HT1080 (cell line): ENCODE measurements around the gene DNASE2B. TPM values are rescaled to one million over a fixed set of nuclear protein-coding genes. Genes with fewer than 3 reads are reported as not detected.
A peak's percentile ranks its signal among the peaks of the same experiment; 100 is the strongest.

Experiments
- DNase-seq: peaks from one replicate; pipeline ENCODE4 v3.0.0-alpha.2; 2015; ENCODE audit warnings: low read depth
- total RNA-seq: library from RNA; depleted of rRNA; stranded (reverse); fragments of >200 nt; shearing (Covaris generic); gene quantifications from 2 replicates; pipeline ENCODE4 v1.2.3, GENCODE V29; 2014

DNASE2B gene
- total RNA-seq, 1 experiment from 2014 or later = not detected

DNA sequence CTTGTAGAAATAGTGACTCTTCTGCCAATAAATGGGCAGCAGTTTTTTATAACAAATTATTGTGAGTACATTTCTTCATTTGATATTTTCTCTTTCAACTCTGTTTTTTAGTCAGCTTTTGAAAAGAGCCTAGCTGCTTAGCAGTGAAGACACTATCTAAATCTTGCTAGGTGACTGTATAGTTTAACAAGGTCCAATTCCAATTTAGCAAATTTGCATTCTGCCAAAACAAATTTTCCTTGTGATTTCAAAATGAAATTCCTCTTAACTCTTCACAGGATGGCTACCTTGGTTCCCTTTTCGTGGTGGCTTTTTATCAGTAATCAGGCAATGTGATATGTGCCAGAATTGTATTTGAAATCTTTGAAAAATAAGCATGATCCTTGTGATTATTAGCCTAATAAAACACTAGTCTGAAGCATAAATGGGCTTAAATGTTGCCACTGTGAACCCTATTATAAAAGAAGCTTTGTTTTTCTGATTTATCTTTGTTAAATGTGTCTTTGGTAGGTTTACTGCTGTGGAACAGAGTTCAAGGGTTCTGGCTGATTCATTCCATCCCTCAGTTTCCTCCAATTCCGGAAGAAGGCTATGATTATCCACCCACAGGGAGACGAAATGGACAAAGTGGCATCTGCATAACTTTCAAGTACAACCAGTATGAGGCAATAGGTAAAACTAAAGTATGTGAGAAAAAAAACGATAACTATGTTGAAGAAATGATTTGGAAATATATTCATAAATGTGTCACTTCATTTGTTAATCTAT, 12.2 kb downstream of the DNASE2B start:
- no peak for DNase-seq

DNA sequence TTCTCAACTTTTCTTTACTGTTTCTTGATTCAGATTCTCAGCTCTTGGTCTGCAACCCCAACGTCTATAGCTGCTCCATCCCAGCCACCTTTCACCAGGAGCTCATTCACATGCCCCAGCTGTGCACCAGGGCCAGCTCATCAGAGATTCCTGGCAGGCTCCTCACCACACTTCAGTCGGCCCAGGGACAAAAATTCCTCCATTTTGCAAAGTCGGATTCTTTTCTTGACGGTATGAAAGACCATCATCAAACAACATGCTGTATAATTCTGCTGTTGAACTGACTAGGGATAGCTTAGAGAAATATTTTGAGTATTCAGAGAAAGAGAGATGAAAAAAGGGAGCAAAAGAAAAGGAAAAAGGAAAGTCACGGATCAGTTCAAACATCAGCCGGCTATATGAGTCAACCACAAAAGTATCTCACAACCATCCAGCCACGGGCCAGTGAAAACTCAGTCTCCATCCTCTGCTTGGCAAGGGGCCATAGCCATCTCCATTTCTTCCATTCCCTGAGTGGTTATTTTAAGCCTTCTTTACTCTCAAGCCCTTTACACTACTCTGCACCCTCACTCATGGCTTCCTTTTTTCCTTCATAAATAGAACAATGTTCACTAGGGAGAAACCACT, 14.1 kb downstream of the DNASE2B start:
- DNase-seq = peak; percentile 77

DNA sequence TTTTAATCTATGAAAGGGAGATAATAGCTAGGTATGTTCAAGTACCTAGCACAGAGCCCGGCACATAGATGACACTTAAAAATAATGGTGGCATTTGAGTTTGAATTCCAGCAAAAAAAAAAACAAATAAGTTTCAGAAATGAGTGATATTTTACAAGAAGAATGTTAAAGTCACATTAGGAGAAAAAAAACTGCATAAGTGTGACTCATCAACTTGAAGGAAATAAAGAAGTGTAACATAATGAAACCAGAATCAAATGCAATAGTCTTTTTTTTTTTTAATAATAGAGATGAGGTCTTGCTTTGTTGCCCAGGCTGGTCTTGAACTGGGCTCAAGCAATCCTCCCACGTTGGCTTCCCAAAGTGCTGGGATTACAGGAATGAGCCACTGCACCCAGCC, 17.1 kb downstream of the DNASE2B start:
- no peak for DNase-seq

DNA sequence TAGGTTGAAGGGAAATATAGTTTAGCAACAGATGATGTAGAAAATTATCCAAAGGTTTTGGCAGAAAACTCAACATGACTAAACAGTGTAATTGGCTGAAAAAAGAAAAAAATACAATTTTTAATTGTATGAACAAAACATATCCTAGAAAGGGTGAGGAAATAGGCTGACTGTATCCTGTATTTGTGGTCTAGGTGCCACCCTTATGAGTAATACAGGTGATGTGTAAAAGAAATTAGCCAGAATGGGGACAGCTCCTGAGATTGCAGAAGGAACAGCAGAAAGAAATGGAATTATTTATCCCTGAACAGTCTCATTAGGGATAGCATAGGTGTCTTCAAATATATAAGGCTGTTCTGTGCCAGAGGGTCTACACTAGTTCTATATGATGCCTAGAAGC, 24.6 kb downstream of the DNASE2B start:
- DNase-seq = no peak

DNA sequence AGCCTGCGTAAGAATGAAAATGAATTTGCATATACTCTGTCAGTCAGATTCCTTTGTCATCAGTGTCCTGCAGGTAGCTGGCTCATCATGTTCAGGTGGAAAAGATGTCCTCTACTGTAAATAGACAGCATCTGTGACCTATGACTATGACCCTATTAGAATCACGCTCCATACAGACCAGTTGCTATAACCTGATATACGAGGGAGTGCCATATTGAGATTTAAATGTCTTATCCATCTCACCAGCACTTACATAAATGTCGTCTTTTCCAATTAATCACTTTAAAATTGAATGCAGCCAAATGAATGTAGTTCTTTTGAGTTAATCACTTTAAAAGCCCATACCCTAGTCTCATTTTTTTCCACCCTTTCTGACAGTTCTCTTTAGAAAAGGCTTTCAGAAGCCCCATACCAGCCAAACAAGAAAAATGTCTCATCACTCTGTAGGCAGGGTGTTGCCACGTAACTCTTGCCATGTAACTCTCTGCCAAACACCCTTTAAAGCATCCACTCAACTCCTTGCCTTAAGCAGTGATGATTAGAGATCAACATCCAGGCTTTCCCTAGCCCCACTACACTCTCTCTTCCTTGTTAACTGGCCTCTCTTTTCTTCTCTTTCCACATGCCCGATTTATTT, 26.3 kb downstream of the DNASE2B start:
- DNase-seq = no peak

DNA sequence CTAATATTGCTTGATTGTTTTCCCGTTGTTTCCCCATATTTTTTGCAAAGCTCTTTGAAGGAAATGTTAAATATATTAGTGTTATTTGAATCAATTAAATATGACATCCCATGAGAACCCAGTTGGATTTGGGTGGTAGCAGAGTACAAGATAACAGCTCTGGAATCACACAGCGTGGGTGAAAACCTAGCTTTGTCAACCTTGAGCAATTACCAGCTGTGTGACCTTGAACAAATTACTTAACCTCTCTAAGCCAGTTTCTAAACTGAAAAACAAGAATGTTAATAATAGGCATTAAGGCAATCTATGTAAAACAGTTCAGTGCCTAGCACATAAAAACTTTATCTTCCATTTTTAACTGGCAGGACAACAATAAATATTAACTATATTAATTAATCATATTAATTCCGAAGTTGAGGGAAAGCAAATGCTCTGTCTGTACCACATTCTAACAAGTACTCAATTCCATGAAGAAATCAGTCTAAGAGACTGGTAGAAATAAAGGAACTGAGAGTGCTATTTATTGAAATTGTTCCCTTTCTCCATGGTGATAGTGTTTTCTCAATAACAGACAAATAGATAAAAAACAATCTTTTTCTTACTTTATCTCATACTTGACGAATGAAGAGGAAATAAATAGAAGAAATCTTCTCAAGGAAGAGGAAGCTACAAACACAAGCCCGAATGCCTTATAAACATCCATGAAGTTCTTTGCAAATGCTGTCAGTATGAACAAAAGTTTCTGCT, 27.0 kb downstream of the DNASE2B start:
- no peak for DNase-seq

DNA sequence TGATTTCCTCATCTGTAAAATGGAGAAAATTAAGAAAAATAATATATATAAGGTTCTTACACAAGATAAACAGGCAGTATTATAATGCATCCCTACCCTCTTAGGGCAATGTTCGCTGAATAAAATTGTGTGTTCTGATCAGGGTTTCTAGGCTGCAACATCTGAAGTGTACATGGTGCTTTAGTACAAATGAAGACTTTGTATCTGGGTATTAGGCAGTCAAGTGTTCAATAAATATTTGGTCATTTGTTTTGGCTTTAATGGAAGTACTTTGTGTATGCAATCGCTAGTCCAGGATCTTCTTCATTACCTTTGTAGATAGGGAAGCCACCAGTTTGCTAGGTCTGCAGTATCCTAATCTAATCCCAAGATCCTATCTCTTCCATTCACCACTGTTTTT, 28.1 kb downstream of the DNASE2B start:
- no peak for DNase-seq

DNA sequence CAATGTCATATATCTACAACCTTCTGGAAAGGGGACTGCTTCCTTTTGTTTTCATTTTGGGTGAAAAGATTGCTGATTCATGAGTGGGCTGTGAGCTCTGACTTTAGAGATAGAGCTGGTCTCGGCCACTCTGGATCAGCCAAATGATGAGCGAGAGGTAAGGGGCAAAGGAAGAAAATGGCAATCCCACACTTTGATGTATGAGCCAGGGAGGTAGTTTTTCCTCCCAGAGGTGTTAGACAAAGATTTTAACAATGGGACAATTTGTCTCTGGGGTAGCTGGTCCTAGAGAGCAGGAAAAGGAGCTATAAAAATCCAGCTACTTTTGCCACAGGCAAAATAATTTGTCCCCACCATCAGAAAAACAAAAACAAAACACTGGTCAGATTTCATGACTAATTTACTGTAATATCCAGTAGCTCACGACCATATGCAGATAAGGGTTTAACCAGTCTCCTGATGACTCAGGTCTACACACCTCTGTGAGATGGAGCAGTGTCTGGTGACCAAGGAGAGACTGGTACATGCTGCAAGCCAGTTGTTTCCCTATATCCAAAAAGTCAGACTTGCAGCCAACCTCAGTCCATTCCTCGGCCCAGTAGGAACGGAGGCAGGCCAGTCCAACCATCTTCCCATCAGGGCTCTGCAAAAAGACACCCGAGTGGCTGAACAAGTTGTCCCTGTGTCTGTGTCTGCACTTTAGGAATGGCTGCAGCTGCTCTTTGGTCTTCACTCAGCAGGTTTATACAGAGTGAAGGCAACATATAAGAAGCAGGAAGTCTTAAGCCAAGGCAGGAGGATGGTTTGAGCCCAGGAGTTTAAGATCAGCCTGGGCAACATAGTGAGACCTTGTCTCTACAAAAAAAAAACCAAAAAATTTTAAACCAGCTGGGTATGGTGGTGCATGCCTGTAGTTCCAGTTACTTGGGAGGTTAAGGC, 29.2 kb downstream of the DNASE2B start:
- DNase-seq = peak; percentile 38

DNA sequence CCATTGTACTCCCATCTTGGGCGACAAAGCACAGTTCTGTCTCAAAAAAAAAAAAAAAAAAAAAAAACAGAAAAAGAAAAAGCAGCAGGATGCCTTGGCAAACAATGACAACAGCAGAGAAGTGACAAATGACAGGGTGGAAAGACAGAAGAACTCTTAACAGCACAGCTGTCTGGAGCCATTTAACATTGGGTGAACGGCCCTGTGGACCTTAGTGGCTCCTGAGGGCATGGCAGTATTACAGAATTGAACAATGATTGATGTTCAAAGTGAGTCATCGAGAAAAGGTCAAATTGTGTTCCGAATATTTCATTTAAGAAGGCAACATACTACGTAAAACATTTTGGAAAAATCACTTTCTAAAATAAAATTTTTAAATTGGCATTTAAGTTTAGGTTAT, 30.0 kb downstream of the DNASE2B start:
- DNase-seq = no peak

DNA sequence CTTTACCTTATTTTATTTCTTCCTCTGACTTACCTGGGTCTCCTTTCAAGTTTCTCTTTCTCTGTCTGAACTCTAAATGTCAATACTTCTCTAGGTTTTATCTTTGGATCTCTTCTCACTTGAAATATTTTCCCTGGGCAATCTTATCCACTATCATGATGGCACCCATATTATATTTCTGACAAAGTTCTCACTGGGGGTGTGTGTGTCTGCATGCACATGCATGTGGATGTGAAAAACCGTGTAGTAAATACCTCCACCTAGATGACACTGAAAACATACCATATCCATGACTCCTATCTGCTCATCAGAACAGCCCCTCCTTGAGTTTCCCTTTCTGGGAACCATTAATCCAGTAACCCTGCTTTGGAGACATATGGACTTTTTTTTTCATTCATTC, 30.9 kb downstream of the DNASE2B start:
- DNase-seq = no peak

DNA sequence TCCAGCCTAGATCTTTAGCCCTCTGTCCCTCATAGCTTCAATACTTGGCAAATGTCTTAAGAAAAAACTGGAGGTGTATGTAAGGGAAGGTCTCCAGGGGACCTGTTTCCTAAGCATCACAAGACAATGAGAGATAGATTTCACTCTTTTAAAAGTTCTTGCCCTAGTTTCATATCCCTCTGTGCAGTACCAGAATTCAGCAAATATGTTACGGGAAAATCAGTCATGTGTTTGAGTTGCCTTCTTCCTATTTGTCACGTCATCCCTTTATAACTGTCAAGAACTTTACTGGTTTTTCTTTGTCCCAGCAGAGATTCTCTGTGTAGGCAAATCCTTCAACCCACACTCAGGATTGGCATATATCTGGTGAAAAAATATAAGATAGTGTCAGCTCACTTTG, 32.3 kb downstream of the DNASE2B start:
- DNase-seq = no peak

DNA sequence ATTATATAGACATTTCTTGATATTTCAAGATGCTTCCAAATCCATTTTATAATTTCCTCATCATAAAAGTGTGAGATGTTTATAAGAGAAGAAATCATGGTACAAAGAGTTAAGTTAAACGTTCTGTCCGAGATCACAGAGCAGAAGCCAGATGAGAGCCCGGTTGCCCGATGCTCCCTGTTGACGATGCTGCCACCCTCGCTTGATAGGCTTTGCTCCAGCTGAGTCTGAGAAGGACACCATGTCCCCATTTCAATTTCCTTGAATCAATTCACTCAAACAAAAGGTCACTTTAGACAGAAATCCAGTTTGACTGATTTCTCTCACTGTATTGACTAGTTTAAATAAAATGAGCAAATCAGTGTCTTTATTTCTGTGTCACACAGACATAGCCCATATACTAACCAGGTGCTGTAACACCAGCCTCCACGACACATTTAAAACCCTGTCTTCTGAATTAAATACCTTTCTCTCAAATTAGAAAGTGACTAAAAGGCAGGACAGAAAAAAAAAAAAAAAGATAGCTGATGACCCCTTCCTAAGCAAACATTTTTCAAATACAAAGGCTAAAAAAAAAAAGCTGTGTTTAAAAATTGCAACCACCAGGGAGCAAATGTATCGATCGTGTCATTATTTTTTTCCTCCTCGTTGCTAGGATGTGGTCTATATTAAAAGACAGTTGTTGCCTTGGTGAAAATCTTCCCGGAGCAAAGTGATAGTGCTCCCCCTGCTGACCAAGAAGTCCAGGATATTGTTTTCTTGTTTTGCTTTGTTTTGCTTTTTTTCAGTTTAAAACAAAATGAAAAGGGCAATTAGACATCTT, 35.2 kb downstream of the DNASE2B start:
- peak; percentile 82 for DNase-seq

DNA sequence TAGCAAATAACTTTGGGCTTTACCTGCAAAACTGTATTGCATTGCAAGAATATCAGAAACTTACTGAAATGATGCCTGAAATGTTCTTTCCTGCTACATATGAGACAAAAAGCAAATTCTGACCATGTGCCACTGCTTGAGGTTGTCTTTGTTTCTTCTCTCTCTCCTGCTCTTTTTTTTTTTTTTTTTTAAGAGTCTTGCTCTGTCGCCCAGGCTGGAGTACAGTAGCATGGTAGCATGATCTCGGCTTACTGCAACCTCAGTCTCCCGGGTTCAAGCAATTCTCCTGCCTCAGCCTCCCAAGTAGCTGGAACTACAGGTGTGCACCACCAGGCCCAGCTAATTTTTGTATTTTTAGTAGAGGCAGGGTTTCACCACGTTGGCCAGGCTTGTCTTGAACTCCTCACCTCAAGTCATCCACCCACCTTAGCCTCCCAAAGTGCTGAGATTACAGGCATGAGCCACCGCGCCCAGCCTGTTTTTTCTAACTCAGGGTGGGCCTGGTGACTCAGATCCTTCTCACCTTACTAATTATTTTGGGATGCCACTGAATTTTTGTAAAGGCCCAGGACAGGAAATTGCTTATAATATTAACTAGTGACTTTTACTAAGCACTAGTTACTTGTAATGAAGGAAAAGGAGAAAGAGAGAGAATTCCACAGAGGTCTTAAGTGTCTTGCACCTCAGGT, 35.9 kb downstream of the DNASE2B start:
- no peak for DNase-seq

DNA sequence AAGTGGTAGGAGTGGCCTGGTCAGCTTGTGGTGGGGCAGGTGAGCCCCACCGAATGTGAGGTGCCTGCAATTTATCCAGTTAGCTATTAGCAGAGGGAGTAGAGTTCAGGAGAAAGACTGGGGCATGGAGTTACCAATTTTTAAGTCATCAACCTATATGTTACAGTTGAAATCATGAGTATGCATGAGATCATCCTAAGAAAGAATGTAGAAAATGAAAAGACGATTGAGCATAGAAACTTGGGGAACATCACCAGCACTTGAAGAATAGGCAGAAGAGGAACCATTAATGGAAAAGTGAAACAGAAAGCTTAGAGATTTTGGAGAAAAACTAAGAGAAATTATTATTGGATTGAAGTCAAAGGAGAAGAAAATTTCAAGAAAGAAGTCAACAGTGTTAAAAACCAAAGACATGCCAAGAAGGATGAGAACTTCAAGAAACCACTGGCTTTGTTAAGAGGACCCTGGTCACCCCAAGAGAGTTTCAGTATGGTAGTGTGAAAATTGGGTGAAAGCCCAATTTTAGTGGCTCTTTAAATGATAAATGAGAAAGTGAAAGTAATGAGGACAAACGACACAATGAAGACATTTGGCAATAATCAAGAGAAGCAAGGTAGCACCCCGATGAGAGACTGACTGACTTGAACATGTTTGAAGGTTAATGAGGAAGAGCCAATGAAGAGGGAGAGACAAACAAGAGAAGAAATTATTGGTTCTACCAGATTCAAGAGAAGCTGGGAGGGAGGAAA, 36.7 kb downstream of the DNASE2B start:
- no peak for DNase-seq

DNA sequence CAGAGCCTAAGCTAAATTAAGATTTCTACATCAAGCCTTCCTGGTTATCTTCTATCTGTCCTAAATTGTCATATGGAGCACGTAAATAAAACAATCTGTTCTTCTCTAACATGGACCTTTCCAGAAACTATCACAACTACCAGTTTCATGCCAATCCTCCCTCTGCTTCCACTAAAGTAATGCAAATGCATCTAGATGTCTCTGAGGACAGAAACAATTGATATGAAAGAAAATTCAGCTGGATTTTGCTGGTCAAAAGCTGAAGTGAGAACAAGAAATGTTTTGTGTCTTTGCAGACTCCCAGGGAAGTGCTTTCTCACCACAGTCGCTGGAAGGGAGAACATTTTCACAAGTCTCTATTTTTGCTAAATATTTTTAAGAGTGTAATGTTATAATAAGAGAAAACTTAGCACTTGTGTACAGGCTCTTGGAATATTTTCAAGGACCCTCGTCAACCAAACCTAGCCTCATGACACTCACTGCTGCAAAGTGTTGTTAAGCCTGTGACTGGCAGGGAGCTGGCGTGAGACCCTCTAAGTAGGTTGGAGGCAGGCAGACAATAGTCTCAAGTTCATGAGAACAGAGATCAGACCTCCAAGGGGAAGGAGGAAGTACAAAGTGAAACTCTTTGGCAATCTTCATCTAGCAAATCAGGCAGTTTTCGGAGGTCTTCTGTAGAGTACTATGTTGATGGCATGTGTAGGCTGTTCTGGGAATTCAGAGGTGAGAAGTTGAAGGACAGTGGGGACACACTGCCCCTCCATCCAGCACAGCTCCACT, 38.8 kb downstream of the DNASE2B start:
- no peak for DNase-seq

DNA sequence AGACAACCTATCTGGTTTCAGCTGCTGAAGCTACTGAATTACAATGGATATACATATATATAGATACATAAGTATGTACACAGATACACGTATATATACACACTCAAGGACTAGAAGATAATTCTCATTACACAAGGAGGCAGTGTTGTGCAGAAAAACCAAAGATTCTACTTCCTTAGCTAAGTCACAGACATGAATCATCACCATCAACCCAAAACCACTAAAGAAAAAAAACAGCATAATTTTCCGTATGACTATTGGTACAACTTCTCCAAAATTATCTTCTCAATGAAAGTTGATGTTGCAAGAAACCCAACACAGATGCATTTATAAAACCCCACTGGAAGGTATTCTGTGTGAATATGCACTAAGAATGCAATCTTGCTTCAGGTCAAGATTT, 44.0 kb downstream of the DNASE2B start:
- peak; percentile 87 for DNase-seq

DNA sequence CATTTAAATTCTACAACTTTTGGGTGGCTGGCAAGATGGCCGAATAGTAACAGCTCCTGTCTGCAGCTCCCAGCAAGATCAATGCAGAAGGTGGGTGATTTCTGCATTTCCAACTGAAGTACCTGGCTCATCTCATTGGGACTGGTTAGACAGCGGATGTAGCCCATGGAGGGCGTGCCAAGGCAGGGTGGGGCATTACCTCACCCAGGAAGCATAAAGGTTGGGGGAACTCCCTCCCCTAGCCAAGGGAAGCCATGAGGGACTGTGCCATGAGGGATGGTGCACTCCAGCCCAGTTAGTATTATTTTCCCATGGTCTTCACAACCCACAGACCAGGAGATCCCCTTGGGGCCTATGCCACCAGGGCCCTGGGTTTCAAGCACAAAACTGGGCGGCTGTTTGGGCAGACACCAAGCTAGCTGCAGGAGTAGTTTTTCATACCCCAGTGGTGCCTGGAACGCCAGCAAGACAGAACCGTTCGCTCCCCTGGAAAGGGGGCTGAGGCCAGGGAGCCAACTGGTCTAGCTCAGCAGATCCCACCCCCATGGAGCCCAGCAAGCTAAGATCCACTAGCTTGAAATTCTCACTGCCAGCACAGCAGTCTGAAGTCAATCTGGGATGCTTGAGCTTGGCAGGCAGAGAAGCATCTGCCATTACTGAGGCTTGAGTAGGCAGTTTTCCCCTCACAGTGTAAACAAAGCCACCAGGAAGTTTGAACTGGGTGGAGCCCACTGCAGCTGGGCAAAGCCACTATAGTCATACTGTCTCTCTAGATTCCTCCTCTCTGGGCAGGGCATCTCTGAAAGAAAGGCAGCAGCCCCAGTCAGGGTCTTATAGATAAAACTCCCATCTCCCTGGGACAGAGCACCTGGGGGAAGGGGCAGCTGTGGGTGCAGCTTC, 44.7 kb downstream of the DNASE2B start:
- peak; percentile 10 for DNase-seq
